HL-60 (cell line): ENCODE results near the gene TBC1D9.

Experiments used
- DNase-seq, 2 experiments: peaks; one replicate each; pipeline ENCODE4 v3.0.0-alpha.2; 2010 to 2020; ENCODE audit warnings: low read depth in 1 of 2, low spot score in 1 of 2
- H3K27ac ChIP-seq: fragments of 250-450 bp; sonication (Bioruptor Pico); replicated peaks from 2 replicates; pipeline ENCODE4 v1.5.1; 2020; ENCODE audit warnings: mild to moderate bottlenecking, moderate library complexity
- H3K27me3 ChIP-seq: fragments of 250-450 bp; sonication (Bioruptor Pico); 2 replicates; pipeline ENCODE4 v1.5.1; 2021; ENCODE audit warnings: mild to moderate bottlenecking, moderate library complexity; ENCODE audit not compliant: insufficient read depth, poor library complexity, severe bottlenecking
- H3K4me3 ChIP-seq: replicated peaks from 2 replicates; pipeline ENCODE4 v1.5.1; 2011; ENCODE audit warnings: mild to moderate bottlenecking, control low read depth, low read length; ENCODE audit not compliant: insufficient read depth
- CTCF ChIP-seq: IDR thresholded peaks from one replicate; pipeline ENCODE4 v1.5.1; 2011; ENCODE audit warnings: low read length, control low read depth, inconsistent platforms; ENCODE audit not compliant: insufficient read depth
- GABPA ChIP-seq: IDR thresholded peaks from 2 replicates; pipeline ENCODE4 v1.6.1; 2012; ENCODE audit warnings: low read depth
- POLR2AphosphoS5 ChIP-seq: IDR thresholded peaks from 2 replicates; pipeline ENCODE4 v1.6.1; 2012; ENCODE audit warnings: low read depth
- REST ChIP-seq: IDR thresholded peaks from 2 replicates; pipeline ENCODE4 v1.6.1; 2012; ENCODE audit warnings: low read depth; ENCODE audit not compliant: insufficient replicate concordance
- SPI1 ChIP-seq: IDR thresholded peaks from 2 replicates; pipeline ENCODE4 v1.6.1; 2012; ENCODE audit warnings: low read depth, mild to moderate bottlenecking, borderline replicate concordance

The TBC1D9 gene

GRCh38 chr4:140639066-140639465, 117.1 kb downstream of the TBC1D9 start:
- Histone ChIP-seq H3K27me3 (peaks cover 5% of the 10 kb centered on the region), H3K4me3 (no peak overlapping the region), H3K27ac (no peak overlapping the region)
- DNase-seq, result no peak
- TF ChIP-seq SPI1, result no peak
- no peak for TF ChIP-seq CTCF
- TF ChIP-seq POLR2AphosphoS5, result no peak
- no peak for TF ChIP-seq REST
- TF ChIP-seq GABPA, result no peak

- peaks cover 5% of the 10 kb centered on the region for H3K27me3 ChIP-seq
- no peak overlapping the region for H3K4me3 ChIP-seq
- peak; percentile 7 to 47 for DNase-seq
- H3K27ac ChIP-seq, result no peak overlapping the region
- no peak for TF ChIP-seq POLR2AphosphoS5
- peak; percentile 76 for TF ChIP-seq CTCF
These were observed 118.3 kb downstream of the TBC1D9 start for GRCh38 chr4:140637836-140638235.

GRCh38 chr4:140635606-140636005, 120.6 kb downstream of the TBC1D9 start:
- Histone ChIP-seq H3K27me3 (peaks cover 3% of the 10 kb centered on the region), H3K27ac (no peak overlapping the region), H3K4me3 (no peak overlapping the region)
- TF ChIP-seq REST (no peak), SPI1 (no peak), CTCF (no peak), GABPA (no peak), POLR2AphosphoS5 (no peak)
- DNase-seq, result no peak

GRCh38 chr4:140633951-140634350, 122.2 kb downstream of the TBC1D9 start:
- H3K27ac ChIP-seq, result no peak overlapping the region

More at GRCh38 chr4:140633951-140634350, 122.2 kb downstream of the TBC1D9 start:
- no peak for TF ChIP-seq GABPA
- H3K27me3 ChIP-seq, result no peaks in the 10 kb centered on the region
- no peak for DNase-seq
- H3K4me3 ChIP-seq, result no peak overlapping the region
